AG09319 (cell line): ENCODE results near the gene OR7C2.

ENCODE experiments used
- DNase-seq: peaks from one replicate; pipeline ENCODE4 v3.0.0-alpha.2; 2010; ENCODE audit warnings: low read depth; ENCODE audit errors: extremely low read depth
- TF ChIP-seq, protein P1 (sequence below): IDR thresholded peaks from 2 replicates; pipeline ENCODE4 v1.5.1; 2011; ENCODE audit warnings: low read depth, mild to moderate bottlenecking, inconsistent platforms, low read length, moderate library complexity

OR7C2 gene

DNA sequence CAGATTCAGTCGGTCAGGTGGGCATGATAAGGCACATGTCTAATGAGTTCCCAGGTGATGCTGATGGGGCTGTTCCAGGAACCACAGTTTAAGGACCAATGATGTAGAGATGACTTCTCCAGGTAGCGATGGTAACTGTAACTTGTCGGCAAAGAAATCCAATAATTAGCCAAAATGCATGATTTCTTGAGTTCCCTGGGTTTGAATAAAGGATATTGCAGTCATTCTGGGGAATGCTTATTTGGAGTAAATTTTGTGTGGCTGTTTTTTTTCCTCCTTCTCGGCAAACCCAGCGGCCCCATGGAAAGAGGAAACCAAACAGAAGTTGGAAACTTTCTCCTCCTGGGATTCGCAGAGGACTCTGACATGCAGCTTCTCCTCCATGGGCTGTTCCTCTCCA lies at the start of gene OR7C2:
Gene OR7C2, plus strand, starts transcription at position 301 of the 400 bp plus-strand sequence. Its CDS starts 0 bp downstream, at position 301.
- TF ChIP-seq, protein P1, sequence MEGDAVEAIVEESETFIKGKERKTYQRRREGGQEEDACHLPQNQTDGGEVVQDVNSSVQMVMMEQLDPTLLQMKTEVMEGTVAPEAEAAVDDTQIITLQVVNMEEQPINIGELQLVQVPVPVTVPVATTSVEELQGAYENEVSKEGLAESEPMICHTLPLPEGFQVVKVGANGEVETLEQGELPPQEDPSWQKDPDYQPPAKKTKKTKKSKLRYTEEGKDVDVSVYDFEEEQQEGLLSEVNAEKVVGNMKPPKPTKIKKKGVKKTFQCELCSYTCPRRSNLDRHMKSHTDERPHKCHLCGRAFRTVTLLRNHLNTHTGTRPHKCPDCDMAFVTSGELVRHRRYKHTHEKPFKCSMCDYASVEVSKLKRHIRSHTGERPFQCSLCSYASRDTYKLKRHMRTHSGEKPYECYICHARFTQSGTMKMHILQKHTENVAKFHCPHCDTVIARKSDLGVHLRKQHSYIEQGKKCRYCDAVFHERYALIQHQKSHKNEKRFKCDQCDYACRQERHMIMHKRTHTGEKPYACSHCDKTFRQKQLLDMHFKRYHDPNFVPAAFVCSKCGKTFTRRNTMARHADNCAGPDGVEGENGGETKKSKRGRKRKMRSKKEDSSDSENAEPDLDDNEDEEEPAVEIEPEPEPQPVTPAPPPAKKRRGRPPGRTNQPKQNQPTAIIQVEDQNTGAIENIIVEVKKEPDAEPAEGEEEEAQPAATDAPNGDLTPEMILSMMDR, result no peak
- DNase-seq, result no peak

DNA sequence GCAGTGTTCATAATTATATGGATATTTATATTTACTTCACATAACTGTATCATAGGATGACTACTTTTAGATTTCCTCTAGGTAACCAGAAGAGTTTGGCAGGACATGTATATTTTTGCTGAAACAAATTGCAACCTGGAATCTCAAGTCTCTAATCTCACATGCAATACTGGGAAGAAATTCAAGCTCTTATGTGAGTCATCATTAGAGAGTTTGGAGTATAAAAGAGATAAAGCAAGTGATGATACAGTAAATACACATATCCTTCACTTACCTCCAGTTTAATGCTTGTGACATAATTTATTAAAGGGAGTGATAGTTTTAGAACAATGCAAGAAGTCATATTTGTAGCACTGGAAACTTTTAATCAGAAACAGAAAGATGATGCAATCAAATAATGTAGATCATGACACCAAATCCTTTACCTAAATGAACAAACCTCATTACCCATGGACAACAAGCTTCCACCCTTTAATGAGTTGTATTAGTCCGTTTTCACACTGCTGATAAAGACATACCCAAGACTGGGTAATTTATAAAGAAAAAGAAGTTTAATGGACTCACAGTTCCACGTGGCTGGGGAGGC lies 39.5 kb upstream of the OR7C2 start:
- TF ChIP-seq, protein P1, result no peak
- no peak for DNase-seq

DNA sequence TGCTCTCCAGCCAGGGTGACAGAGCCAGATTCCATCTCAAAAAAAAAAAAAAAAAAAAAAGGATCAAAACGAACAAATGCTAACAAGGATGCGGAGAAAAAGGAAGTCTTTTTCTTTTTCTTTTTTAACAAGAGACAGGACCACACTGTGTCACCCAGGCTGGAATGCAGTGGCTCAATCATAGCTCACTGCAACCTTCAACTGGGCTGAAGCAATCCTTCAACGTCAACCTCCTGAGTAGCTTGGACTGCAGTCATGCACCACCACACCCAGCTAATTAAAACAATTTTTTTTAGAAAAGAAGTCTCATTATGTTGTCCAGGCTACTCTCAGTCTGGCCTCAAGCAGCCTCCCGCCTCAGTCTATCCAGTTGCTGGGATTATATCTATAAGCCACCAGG lies 34.6 kb upstream of the OR7C2 start:
- TF ChIP-seq, protein P1, result no peak
- DNase-seq, result no peak

DNA sequence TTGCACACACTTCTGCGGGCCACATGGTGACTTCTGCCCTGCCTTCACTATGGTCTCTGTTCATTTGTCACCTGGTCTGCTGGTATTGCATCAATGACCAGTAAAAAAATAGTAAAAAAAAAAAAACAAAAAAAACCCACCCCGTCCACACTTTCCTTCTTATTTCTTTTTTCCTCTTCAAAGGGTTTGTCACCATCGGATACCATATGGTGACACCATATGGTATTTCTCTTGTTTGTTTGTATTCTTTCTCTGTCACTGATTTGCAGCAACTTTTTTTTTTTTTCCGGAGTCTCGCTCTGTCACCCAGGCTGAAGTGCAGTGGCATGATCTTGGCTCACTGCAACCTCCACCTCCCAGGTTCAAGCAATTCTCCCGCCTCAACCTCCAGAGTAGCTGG lies 26.2 kb upstream of the OR7C2 start:
- no peak for DNase-seq
- TF ChIP-seq, protein P1, result no peak

DNA sequence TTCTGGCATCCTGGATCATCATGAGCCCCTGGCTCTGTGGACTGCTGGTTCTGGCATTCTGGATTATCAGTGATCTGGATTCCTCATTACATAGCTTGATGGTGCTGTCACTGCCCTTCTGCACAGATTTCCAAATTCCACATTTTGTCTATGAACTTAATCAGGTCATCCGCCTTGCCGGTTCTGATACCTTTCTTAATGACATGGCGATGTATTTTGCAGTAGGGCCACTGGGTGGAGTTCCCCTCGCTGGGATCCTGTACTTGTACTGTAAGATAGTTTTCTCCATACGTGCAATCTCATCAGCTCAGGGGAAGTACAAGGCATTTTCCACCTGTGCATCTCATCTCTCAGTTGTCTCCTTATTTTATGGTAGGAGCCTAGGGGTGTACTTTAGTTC lies 24.4 kb upstream of the OR7C2 start:
- no peak for DNase-seq
- TF ChIP-seq, protein P1, result no peak

DNA sequence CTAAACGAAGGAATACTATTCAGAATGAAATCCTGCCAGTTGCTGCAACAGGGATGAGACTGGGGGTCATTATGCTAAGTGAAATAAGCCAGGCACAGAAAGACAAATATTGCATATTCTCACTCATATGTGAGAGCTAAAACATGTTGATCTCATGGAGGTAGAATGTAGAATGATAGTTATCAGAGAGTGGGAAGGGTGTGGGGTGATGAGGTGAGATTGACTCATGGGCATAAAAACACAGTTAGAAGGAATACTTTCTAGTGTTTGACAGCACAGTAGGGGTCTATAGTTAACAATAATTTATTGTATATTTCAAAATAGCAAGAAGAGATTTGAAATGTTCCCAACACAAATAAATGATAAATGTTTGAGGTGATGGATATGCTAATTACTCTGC lies 7.8 kb upstream of the OR7C2 start:
- TF ChIP-seq, protein P1, result no peak
- DNase-seq, result no peak

DNA sequence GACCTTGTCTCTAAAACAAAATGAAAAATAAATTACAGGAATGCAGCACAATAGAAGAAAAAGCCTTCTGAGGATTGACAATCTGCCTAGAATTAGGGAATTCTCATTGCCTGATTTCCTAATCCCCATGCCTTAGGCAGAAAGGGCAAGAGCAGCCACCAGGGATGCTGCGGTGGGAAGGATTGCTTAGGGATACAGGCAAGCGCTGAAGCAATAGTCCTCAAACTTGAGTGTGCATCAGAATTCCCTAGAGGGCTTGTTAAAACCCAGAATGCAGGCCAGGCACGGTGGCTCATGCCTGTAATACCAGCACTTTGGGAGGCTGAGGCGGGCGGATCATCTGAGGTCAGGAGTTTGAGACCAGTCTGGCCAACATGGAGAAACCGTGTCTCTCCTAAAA lies 1.0 kb upstream of the OR7C2 start:
- TF ChIP-seq, protein P1, result no peak
- no peak for DNase-seq
